ENCODE data around the gene TMCC2.

TMCC2 gene

GRCh38 chr1:205241366-205242030, 13.8 kb downstream of the TMCC2 start:
- DNase-seq, result no peak

GRCh38 chr1:205243350-205244191, 15.8 kb downstream of the TMCC2 start:
- no peak for DNase-seq

- no peak for DNase-seq
Measured at GRCh38 chr1:205244384-205244783, 16.6 kb downstream of the TMCC2 start.

- no peak for DNase-seq
Measured at GRCh38 chr1:205245096-205245495, 17.4 kb downstream of the TMCC2 start.

- DNase-seq, result no peak
Measured at GRCh38 chr1:205246351-205247119, 18.8 kb downstream of the TMCC2 start.

- DNase-seq, result no peak
Measured at GRCh38 chr1:205247130-205247921, 19.6 kb downstream of the TMCC2 start.

GRCh38 chr1:205248793-205249601, 21.3 kb downstream of the TMCC2 start:
- DNase-seq, result no peak

GRCh38 chr1:205249651-205250050, 21.9 kb downstream of the TMCC2 start:
- DNase-seq, result no peak

- DNase-seq, result no peak
Measured at GRCh38 chr1:205250699-205251098, 23.0 kb downstream of the TMCC2 start.

GRCh38 chr1:205251576-205251975, 23.8 kb downstream of the TMCC2 start:
- no peak for DNase-seq

GRCh38 chr1:205255941-205256780, 28.4 kb downstream of the TMCC2 start:
- DNase-seq, result peak; percentile 85

- DNase-seq, result no peak
Measured at GRCh38 chr1:205256951-205257625, 29.3 kb downstream of the TMCC2 start.

GRCh38 chr1:205257735-205258134, 30.0 kb downstream of the TMCC2 start:
- no peak for DNase-seq

- DNase-seq, result no peak
Measured at GRCh38 chr1:205258261-205258691, 30.5 kb downstream of the TMCC2 start.

GRCh38 chr1:205258719-205259118, 31.0 kb downstream of the TMCC2 start:
- DNase-seq, result no peak

- no peak for DNase-seq
Measured at GRCh38 chr1:205259324-205259832, 31.6 kb downstream of the TMCC2 start.

- no peak for DNase-seq
Measured at GRCh38 chr1:205259998-205260397, 32.3 kb downstream of the TMCC2 start.

GRCh38 chr1:205260948-205261732, 33.4 kb downstream of the TMCC2 start:
- DNase-seq, result no peak

Measured in stimulated activated CD4-positive, alpha-beta T cell treated with anti-CD3 and anti-CD28 coated beads, Interleukin-12 subunit alpha, Interleukin-12 subunit beta, amount 100 ng/mL, for 4 hours (primary cell).